BJ (cell line): Measurements from ENCODE around the gene TTYH2. TPM values are rescaled to one million over a fixed set of nuclear protein-coding genes. Genes with fewer than 3 reads are reported as not detected.

ENCODE experiments used
- CTCF ChIA-PET: fragments of 350-600 bp; formaldehyde crosslinking; extraction: SDS; loops from one replicate; lab custom pipeline; 2021; ENCODE audit warnings: antibody characterized with exemption, inconsistent platforms; lab: Yijun Ruan, JAX
- POLR2A ChIA-PET: fragments of 300-600 bp; sonication (Branson Sonifier 250); formaldehyde crosslinking; extraction: SDS; loops from one replicate; lab custom pipeline; 2021; ENCODE audit warnings: antibody characterized with exemption; lab: Charles Lee
- DNase-seq: peaks from one replicate; pipeline ENCODE4 v3.0.0-alpha.2; 2011; ENCODE audit warnings: low read depth
- H3K27me3 ChIP-seq: 2 replicates; pipeline ENCODE4 v1.6.0; 2011; ENCODE audit warnings: low read length; ENCODE audit not compliant: control insufficient read depth, insufficient read depth
- H3K36me3 ChIP-seq: 2 replicates; pipeline ENCODE4 v1.5.1; 2011; ENCODE audit warnings: low read length; ENCODE audit not compliant: control insufficient read depth, insufficient read depth
- H3K4me3 ChIP-seq: 2 replicates; pipeline ENCODE4 v1.5.1; 2011; ENCODE audit warnings: low read depth, mild to moderate bottlenecking, control low read depth, low read length
- polyA minus RNA-seq: library from RNA; depleted of rRNA, polyadenylated mRNA; stranded (reverse); fragments of >200 nt; gene quantifications from 2 replicates; pipeline ENCODE4 v1.2.3, GENCODE V29; 2011; rRNA and poly(A)+ RNA removed
- polyA plus RNA-seq: library from polyadenylated mRNA; depleted of rRNA; stranded (reverse); fragments of >200 nt; gene quantifications from 2 replicates; pipeline ENCODE4 v1.2.3, GENCODE V29; 2011; rRNA removed
- TF ChIP-seq, protein P1 (sequence below): IDR thresholded peaks from 2 replicates; pipeline ENCODE4 v1.5.1; 2011; ENCODE audit warnings: low read depth, mild to moderate bottlenecking, control low read depth, inconsistent platforms, low read length, moderate library complexity; ENCODE audit not compliant: insufficient read depth

The TTYH2 gene, protein sequence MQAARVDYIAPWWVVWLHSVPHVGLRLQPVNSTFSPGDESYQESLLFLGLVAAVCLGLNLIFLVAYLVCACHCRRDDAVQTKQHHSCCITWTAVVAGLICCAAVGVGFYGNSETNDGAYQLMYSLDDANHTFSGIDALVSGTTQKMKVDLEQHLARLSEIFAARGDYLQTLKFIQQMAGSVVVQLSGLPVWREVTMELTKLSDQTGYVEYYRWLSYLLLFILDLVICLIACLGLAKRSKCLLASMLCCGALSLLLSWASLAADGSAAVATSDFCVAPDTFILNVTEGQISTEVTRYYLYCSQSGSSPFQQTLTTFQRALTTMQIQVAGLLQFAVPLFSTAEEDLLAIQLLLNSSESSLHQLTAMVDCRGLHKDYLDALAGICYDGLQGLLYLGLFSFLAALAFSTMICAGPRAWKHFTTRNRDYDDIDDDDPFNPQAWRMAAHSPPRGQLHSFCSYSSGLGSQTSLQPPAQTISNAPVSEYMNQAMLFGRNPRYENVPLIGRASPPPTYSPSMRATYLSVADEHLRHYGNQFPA
- 1.0 and 2.7 TPM in 2 replicates for polyA plus RNA-seq
- 1.1 and 4.1 TPM in 2 replicates for polyA minus RNA-seq

DNA sequence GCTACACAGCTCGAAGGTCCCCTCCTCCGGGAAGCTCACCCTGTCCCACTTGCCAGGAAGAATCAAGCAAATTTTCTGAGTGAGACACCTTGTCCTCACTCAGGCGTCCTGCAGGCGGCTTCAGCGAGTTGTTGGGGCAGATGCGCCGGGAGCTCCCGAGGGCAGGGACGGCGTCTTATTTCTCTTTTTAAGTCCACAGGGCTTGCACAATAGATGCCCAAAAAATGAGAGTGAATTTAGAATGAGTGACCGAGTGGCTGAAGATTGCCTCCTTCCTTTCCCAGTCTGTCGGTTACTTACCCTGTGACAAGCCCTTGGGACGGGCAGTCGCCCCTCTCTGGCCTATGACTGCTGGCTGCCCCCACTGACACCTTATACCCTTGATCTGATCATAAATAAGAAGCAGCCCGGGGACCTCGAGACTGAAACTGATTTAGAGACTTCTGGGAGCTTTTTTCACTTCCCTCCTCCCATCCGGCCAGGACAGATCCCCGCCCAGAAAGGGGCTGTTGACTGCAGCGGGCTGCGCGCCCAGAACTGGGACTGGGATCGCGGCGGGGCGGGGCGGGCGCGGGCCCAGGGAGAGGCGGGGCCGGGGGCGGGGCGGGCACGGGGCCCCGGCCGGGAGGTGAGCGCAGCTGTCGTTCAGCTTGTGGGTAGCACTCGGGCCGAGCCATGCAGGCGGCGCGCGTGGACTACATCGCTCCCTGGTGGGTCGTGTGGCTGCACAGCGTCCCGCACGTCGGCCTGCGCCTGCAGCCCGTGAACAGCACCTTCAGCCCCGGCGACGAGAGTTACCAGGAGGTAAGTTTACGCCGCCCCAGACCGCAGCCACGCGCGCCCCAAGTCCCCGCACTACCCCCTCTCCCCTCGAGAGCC lies at the start of gene TTYH2:
Gene TTYH2, plus strand, starts transcription at position 659 of the 879 bp plus-strand sequence. Its CDS starts 17 bp downstream, at position 676.
- Histone ChIP-seq H3K27me3 (no peaks in the 10 kb centered on the region), H3K4me3 (peak within 1 kb of the TSS; percentile 46), H3K36me3 (peaks cover 8% of the 10 kb centered on the region)
- TF ChIP-seq, protein P1, sequence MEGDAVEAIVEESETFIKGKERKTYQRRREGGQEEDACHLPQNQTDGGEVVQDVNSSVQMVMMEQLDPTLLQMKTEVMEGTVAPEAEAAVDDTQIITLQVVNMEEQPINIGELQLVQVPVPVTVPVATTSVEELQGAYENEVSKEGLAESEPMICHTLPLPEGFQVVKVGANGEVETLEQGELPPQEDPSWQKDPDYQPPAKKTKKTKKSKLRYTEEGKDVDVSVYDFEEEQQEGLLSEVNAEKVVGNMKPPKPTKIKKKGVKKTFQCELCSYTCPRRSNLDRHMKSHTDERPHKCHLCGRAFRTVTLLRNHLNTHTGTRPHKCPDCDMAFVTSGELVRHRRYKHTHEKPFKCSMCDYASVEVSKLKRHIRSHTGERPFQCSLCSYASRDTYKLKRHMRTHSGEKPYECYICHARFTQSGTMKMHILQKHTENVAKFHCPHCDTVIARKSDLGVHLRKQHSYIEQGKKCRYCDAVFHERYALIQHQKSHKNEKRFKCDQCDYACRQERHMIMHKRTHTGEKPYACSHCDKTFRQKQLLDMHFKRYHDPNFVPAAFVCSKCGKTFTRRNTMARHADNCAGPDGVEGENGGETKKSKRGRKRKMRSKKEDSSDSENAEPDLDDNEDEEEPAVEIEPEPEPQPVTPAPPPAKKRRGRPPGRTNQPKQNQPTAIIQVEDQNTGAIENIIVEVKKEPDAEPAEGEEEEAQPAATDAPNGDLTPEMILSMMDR, result peak; percentile 50
- ChIA-PET CTCF (interaction anchor here (0.7 to 4.0 kb wide), 4 partner anchors 9 to 148 kb away, joined by 3 to 21 read pairs (median 4); partner anchors contain the start of genes BTBD17 and RPL38), POLR2A (interaction anchor here (0.7 kb wide), 1 partner anchor 9 kb away, joined by 3 read pairs; no protein-coding TSS in a partner anchor)
- DNase-seq, result peak; percentile 34

DNA sequence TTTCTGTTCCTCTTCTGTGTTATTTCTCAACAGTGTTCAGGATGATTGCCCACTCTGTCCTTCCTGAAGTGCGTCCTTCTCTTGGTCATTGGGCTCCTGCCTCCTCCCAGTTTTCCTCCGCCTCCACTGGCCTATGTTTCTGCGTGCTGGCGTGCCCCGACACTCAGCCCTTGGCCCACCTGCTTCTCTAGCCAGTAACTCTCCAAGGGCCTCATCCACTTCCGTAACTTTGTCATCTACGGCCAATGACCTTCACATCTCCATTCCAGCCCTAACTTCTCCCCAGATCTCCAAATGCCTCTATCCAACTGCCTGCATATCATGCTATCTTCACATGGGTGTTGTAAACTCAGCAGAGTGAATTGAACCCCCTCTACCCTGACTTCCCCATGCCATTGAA lies 49.5 kb upstream of the TTYH2 start:
- Histone ChIP-seq H3K4me3 (no peak overlapping the region), H3K36me3 (no peaks in the 10 kb centered on the region), H3K27me3 (no peaks in the 10 kb centered on the region)
- ChIA-PET CTCF (no interaction called here), POLR2A (no interaction called here)
- no peak for DNase-seq
- TF ChIP-seq, protein P1, result no peak

DNA sequence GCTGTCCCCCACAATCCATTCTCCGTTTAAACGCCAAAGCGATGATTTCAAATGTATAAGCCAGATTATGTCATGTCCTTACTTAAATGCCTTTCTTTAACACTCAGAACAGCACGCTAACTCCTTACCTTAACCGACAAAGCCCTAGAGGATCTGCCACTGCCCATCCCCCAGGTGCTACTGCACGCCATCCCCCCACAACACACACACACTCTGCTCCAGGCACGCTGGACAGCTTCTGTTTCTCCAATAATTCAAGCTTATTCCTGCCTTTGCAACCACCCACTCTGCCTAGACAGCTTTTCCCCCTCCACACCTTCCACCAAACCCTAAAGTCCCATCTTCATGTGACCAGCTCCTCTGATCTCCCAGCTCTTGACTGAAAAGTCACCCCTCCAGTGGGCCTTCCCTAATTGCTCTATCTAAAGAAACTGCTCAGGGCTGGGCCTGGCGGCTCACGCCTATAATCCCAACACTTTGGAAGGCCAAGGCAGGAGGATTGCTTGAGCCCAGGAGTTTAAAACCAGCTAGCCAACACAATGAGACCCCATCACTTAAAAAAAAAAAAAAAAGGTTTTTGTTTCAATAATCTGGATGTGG lies 48.8 kb upstream of the TTYH2 start:
- ChIA-PET POLR2A (no interaction called here), CTCF (no interaction called here)
- no peak for DNase-seq
- Histone ChIP-seq H3K27me3 (no peaks in the 10 kb centered on the region), H3K4me3 (no peak overlapping the region), H3K36me3 (no peaks in the 10 kb centered on the region)
- TF ChIP-seq, protein P1, result no peak

DNA sequence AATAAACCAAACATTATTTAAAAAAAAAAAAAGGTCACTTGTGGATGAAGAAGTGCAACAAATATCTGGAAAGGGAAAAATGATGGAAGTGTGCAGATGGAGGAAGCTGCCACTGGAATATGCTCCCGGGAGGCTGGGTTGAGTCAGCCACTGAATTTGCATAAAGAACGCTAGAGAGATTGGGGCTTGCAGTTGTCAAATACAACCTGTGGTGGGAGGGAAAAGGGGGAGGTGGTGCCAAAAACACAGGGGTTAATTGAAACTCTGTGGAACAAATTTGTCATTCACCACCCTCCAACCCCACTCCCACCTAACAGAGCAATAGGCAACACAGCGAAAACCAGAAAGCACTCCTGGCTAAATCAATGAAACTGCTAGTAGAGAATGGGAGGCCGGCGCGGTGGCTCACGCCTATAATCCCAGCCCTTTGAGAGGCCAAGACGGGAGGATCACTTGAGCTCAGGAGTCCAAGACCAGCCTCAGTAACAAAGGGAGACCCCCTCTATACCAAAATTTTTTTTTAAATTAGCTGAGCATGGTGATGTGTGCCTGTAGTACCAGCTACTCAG lies 47.5 kb upstream of the TTYH2 start:
- ChIA-PET POLR2A (no interaction called here), CTCF (no interaction called here)
- H3K4me3 ChIP-seq, result no peak overlapping the region
- TF ChIP-seq, protein P1, result no peak
- no peaks in the 10 kb centered on the region for H3K36me3 ChIP-seq
- no peaks in the 10 kb centered on the region for H3K27me3 ChIP-seq
- no peak for DNase-seq
